GM19324 (cell line): ENCODE measurements around the gene LHX4.

Source experiments
- ATAC-seq: cut with Tn5 transposase; IDR thresholded peaks from one replicate; pipeline ENCODE4 v1.9.1; 2021; ENCODE audit warnings: mild to moderate bottlenecking, moderate library complexity; ENCODE audit not compliant: unreplicated experiment, low FRiP score

LHX4 gene

GRCh38 chr1:180268556-180269075, 38.6 kb downstream of the LHX4 start:
- ATAC-seq, result no peak

- no peak for ATAC-seq
Observed at GRCh38 chr1:180269645-180270529, 39.8 kb downstream of the LHX4 start.

- ATAC-seq, result no peak
Observed at GRCh38 chr1:180270530-180271271, 40.6 kb downstream of the LHX4 start.

- no peak for ATAC-seq
Observed at GRCh38 chr1:180271272-180272255, 41.5 kb downstream of the LHX4 start.

- no peak for ATAC-seq
Observed at GRCh38 chr1:180272395-180272794, 42.3 kb downstream of the LHX4 start.

- no peak for ATAC-seq
Observed at GRCh38 chr1:180273066-180273465, 43.0 kb downstream of the LHX4 start.

- no peak for ATAC-seq
Observed at GRCh38 chr1:180274221-180274620, 44.2 kb downstream of the LHX4 start.

GRCh38 chr1:180275726-180276125, 45.7 kb downstream of the LHX4 start:
- ATAC-seq, result no peak

- ATAC-seq, result no peak
Observed at GRCh38 chr1:180277476-180278193, 47.6 kb downstream of the LHX4 start.

- no peak for ATAC-seq
Observed at GRCh38 chr1:180278194-180278515, 48.1 kb downstream of the LHX4 start.

GRCh38 chr1:180278596-180279395, 48.7 kb downstream of the LHX4 start:
- no peak for ATAC-seq

GRCh38 chr1:180279651-180280050, 49.6 kb downstream of the LHX4 start:
- no peak for ATAC-seq

GRCh38 chr1:180280617-180281016, 50.6 kb downstream of the LHX4 start:
- ATAC-seq, result no peak

- ATAC-seq, result no peak
Observed at GRCh38 chr1:180281490-180281889, 51.4 kb downstream of the LHX4 start.

- ATAC-seq, result no peak
Observed at GRCh38 chr1:180282401-180283044, 52.5 kb downstream of the LHX4 start.

- ATAC-seq, result no peak
Observed at GRCh38 chr1:180283098-180283497, 53.0 kb downstream of the LHX4 start.

GRCh38 chr1:180286417-180286816, 56.4 kb downstream of the LHX4 start:
- no peak for ATAC-seq

- no peak for ATAC-seq
Observed at GRCh38 chr1:180287988-180288705, 58.1 kb downstream of the LHX4 start.
